GM19372 (cell line): Measurements from ENCODE around the gene VWCE.

ENCODE experiments used
- ATAC-seq: cut with Tn5 transposase; IDR thresholded peaks from one replicate; pipeline ENCODE4 v1.9.1; 2021; ENCODE audit warnings: mild to moderate bottlenecking, low read depth, moderate library complexity; ENCODE audit not compliant: unreplicated experiment

The VWCE gene

DNA sequence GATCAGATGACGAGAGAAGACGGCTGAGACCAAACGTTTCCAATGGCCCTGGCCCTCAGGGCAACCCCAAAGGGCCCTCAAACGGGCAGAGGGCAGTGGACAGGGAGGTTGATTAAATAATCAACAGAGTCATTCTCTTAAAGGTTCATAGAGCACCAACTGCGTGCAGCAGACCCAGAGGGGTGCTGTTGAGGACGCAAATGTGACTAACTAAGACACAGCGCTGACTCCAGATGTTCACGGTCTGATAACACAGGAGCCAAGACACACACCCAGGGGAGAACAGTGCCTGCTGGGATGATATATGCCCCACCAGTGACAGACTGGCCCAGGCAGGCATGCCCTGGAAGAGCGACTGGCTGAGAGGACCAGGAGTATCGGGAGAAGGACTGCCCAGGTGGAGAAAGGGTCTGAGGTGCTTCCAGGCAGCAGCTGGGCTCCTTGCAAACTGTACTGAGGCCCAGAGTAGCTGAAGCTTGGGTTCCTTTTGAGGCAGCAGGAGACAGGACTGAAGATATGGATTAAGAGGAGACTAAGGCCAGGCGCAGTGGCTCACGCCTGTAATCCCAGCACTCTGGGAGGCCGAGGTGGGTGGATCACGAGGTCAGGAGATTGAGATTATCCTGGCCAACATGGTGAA, 7.7 kb downstream of the VWCE start:
- ATAC-seq: no peak

GRCh38 chr11:61283613-61284012, 11.5 kb downstream of the VWCE start:
- ATAC-seq: no peak

DNA sequence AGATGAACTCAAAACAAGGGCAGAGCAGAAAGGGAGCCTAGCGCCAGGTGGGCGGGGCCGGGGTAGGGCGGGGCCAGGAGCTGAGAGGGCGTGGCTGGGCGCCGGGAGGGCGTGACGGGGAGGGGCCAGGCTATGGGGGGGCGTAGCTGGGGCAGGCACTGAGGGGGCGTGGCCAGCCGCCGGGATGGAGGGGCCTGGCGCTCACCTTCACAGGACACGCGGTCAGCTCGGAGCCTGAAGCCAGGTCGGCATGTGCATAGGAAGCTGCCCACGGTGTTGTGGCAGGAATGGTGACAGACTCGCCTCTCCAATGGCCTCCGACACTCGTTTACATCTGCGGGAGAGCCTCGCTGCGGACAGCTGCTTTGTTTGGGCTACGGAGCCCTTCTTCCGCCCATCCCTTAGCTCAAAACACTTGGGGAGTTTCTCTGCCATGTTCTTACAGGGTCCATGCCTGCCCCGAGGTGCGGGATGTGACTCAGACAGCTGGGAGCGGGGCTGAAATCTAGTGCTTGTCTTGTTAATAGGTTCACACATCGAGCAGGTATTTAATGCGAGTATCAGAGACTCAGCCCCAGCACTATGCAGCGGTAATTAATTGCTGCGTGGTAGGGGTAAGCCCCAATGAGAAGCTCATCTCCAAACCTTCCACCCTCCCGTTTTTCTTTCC, 13.4 kb downstream of the VWCE start:
- no peak for ATAC-seq

- no peak for ATAC-seq
These were observed 14.1 kb downstream of the VWCE start for GRCh38 chr11:61280883-61281580.

GRCh38 chr11:61279934-61280659, 15.0 kb downstream of the VWCE start:
- no peak for ATAC-seq

- ATAC-seq: no peak
These were observed 17.1 kb downstream of the VWCE start for GRCh38 chr11:61278001-61278470.

DNA sequence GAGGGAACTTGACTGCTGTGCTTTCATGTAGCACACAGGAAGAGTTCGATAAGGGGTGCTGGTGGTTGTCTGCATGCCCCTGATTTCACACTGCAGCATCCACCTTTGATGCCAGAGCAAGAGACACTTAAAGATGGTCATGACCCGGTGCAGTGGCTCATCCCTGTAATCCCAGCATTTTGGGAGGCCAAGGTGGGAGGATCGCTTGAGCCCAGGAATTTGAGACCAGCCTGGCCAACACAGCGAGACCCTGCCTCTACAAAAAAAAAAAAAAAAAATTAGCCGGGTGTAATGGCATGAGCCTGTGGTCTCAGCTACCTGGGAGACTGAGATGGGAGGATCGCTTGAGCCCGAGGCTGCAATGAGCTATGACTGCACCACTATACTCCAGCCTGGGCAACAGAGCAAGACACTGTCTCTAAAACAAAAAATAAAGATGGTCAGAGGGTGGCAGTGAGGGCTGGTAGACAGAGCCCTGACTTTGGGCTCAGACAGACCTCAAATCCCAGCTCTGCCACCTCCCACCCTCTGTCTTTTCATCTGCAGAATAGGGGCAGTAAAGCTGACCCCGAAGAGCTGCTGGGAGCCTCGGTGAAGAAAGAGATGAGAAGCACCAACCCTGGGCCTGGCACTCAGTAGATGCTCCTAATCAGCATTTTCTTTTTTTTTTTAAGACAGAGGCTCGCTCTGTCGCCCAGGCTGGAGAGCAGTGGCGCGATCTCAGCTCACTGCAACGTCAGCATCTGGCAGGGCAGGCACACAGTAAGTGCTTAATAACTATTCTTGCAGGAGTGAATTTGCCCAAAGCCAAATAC, 17.7 kb downstream of the VWCE start:
- no peak for ATAC-seq

GRCh38 chr11:61275191-61275590, 19.9 kb downstream of the VWCE start:
- ATAC-seq: no peak

- ATAC-seq: no peak
These were observed 21.0 kb downstream of the VWCE start for GRCh38 chr11:61274084-61274483.

GRCh38 chr11:61273178-61274078, 21.7 kb downstream of the VWCE start:
- no peak for ATAC-seq

GRCh38 chr11:61272731-61273130, 22.4 kb downstream of the VWCE start:
- ATAC-seq: no peak

DNA sequence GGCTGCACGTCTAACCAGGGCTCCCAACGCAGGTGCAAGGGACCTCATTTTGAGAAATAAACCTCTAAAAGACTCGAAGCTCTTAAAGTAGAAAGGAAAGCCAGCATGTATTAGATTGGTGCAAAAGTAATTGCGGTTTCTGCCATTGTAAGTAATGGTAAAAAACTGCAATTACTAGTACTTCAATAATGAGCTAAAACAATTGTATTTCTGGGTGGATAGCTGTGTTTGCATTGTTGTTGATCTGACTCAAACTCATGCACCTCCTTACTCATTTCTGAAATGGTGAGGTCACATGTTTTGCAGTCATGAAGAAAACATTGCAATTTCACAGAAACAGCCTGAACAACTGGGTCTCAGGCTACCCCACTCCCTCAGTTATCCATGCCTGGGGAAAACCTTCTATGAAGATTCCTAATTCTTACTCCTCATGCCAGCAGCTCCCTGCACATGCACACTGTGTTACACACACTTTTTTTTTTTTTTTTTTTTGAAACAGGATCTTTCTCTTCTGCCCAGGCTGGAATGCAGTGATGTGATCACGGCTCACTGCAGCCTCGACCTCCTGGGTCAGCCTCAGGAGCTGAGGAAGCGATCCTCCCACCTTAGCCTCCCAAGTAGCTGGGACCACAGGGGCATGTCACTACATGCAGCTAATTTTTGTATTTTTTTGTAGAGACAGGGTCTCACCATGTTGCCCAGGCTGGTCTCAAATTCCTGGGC, 24.6 kb downstream of the VWCE start:
- ATAC-seq: no peak

DNA sequence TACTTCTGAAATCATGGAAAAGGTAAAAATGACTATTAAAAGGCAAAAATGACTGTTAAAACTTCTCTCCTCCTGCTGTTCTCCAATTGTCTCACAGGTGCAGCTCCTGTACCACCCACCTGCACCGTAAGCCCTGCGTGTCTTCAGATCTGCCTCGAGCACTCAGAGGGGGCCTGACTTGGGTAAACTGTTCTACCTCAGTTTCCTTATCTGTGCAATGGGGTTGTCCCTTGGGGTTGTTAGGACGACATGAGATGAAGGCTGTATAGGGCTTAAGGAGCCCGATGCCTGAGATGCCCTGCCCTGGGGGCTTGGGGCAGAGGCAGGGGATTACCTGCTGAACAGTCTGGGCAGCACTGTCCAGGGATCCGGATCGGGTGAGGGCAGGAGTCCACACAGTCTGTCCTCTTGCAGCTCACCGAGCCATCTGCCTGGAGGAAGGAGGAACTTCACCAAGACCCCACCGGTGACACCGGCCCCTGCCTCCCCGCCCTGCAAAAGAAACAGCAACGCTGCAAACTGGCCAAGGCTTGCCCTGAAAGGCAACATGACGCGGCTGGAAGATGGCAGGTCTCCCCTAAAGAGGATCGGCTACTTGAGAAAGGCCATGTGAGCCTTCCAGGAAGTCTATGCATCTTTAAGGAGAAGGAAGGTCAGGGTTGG, 26.4 kb downstream of the VWCE start:
- no peak for ATAC-seq

GRCh38 chr11:61267437-61267841, 27.7 kb downstream of the VWCE start:
- ATAC-seq: no peak

GRCh38 chr11:61266602-61267001, 28.5 kb downstream of the VWCE start:
- ATAC-seq: no peak

- ATAC-seq: no peak
These were observed 29.8 kb downstream of the VWCE start for GRCh38 chr11:61265357-61265756.

DNA sequence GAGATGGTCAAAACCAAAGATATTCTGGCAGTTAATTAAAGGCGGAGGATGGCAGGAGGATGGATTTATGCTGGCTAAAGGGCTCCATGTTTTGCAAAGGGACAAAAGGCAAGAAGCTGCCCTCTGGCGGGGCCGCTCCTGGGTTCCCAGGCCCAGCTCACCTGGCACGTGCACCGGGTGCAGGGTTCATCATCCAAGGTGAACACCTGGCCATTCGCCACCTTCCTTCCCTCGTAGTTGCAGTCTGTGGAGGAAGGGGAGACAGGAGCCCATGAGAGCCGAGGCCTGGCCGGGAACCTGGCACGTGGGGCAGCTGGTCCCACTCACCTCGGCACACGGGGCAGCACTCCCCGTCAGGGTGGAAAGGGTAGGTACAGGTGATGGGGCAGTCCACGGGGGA, 30.3 kb downstream of the VWCE start:
- ATAC-seq: no peak

GRCh38 chr11:61264371-61264770, 30.7 kb downstream of the VWCE start:
- no peak for ATAC-seq
